ENCODE measurements around the gene GRID1.

DNA sequence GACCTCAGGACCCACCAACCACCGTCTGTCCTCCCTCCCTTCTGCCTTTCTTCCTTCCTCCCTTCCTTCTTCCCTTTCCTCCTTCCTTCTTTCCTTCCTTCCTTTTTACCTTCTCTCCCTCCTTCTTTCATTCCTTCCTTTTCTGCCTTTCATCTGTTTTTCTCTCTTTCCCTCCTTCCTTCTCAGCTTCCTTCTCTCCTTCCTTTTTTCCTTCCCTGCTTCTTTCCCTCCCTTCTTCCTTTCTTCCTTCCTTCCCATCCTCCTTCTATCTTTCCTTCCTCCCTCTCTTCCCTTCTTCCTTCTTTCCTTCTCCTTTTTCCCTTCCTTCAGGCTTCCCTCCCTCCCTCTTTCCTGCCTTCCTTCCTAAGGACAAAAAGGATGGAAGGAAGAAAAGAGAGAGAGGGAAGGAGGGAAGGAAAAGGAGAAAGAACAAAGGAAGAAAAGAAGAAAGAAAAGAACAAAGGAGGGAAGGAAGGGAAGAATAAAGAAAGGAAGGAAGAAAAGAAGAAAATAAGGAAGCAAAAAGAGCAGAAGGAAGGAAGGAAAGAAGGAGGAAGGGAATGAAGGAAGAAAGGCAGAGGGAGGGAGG, 405.0 kb downstream of the GRID1 start:
- TF ChIP-seq ZNF350 (tag by site-specific recombination; IDR thresholded peaks at IDR 0.05) = no peak
- TF ChIP-seq, protein P1, sequence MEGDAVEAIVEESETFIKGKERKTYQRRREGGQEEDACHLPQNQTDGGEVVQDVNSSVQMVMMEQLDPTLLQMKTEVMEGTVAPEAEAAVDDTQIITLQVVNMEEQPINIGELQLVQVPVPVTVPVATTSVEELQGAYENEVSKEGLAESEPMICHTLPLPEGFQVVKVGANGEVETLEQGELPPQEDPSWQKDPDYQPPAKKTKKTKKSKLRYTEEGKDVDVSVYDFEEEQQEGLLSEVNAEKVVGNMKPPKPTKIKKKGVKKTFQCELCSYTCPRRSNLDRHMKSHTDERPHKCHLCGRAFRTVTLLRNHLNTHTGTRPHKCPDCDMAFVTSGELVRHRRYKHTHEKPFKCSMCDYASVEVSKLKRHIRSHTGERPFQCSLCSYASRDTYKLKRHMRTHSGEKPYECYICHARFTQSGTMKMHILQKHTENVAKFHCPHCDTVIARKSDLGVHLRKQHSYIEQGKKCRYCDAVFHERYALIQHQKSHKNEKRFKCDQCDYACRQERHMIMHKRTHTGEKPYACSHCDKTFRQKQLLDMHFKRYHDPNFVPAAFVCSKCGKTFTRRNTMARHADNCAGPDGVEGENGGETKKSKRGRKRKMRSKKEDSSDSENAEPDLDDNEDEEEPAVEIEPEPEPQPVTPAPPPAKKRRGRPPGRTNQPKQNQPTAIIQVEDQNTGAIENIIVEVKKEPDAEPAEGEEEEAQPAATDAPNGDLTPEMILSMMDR (tag by site-specific recombination; IDR thresholded peaks at IDR 0.05) = no peak
- no peak for TF ChIP-seq ZNF416 (tag by site-specific recombination; IDR thresholded peaks at IDR 0.05)
- TF ChIP-seq ZNF214 (tag by site-specific recombination; IDR thresholded peaks at IDR 0.05; ENCODE audit: borderline replicate concordance) = no peak
- TF ChIP-seq ZFP37 (tag by site-specific recombination; IDR thresholded peaks at IDR 0.05) = no peak
- TF ChIP-seq, protein P2, sequence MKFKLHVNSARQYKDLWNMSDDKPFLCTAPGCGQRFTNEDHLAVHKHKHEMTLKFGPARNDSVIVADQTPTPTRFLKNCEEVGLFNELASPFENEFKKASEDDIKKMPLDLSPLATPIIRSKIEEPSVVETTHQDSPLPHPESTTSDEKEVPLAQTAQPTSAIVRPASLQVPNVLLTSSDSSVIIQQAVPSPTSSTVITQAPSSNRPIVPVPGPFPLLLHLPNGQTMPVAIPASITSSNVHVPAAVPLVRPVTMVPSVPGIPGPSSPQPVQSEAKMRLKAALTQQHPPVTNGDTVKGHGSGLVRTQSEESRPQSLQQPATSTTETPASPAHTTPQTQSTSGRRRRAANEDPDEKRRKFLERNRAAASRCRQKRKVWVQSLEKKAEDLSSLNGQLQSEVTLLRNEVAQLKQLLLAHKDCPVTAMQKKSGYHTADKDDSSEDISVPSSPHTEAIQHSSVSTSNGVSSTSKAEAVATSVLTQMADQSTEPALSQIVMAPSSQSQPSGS (tag by site-specific recombination; IDR thresholded peaks at IDR 0.05; ENCODE audit: low read depth) = no peak
